NB4 (cell line): ENCODE results near the gene KLK10.

Experiments used
- DNase-seq: peaks from one replicate; pipeline ENCODE4 v3.0.0; 2010; ENCODE audit warnings: low read depth
- H3K4me3 ChIP-seq: one replicate; pipeline ENCODE4 v1.5.1; 2011; ENCODE audit warnings: mild to moderate bottlenecking, low read depth, low read length, moderate library complexity
- MAX ChIP-seq: IDR thresholded peaks from 2 replicates; pipeline ENCODE4 v1.6.1; 2011; ENCODE audit warnings: low read depth, low read length
- MYC ChIP-seq: IDR thresholded peaks from 2 replicates; pipeline ENCODE4 v1.6.1; 2011; ENCODE audit warnings: low read depth, low read length
- POLR2A ChIP-seq: IDR thresholded peaks from 2 replicates; pipeline ENCODE4 v1.6.1; 2011; ENCODE audit warnings: mild to moderate bottlenecking; ENCODE audit not compliant: insufficient read length; ENCODE audit errors: extremely low read depth
- TF ChIP-seq, protein P1 (sequence below): IDR thresholded peaks from one replicate; pipeline ENCODE4 v1.5.1; 2012; ENCODE audit warnings: low read depth, low read length

The KLK10 gene

GRCh38 chr19:51026554-51026831 lies 7.0 kb upstream of the KLK10 start, which contains the start of gene KLK11:
TSS of gene KLK11 (minus strand) at chr19:51026616. CDS start at chr19:51025631, 985 bp downstream.
- TF ChIP-seq, protein P1, sequence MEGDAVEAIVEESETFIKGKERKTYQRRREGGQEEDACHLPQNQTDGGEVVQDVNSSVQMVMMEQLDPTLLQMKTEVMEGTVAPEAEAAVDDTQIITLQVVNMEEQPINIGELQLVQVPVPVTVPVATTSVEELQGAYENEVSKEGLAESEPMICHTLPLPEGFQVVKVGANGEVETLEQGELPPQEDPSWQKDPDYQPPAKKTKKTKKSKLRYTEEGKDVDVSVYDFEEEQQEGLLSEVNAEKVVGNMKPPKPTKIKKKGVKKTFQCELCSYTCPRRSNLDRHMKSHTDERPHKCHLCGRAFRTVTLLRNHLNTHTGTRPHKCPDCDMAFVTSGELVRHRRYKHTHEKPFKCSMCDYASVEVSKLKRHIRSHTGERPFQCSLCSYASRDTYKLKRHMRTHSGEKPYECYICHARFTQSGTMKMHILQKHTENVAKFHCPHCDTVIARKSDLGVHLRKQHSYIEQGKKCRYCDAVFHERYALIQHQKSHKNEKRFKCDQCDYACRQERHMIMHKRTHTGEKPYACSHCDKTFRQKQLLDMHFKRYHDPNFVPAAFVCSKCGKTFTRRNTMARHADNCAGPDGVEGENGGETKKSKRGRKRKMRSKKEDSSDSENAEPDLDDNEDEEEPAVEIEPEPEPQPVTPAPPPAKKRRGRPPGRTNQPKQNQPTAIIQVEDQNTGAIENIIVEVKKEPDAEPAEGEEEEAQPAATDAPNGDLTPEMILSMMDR = no peak
- TF ChIP-seq POLR2A = no peak
- no peak for TF ChIP-seq MYC
- no peak for TF ChIP-seq MAX
- no peak within 1 kb of the TSS for H3K4me3 ChIP-seq
- DNase-seq = no peak

DNA sequence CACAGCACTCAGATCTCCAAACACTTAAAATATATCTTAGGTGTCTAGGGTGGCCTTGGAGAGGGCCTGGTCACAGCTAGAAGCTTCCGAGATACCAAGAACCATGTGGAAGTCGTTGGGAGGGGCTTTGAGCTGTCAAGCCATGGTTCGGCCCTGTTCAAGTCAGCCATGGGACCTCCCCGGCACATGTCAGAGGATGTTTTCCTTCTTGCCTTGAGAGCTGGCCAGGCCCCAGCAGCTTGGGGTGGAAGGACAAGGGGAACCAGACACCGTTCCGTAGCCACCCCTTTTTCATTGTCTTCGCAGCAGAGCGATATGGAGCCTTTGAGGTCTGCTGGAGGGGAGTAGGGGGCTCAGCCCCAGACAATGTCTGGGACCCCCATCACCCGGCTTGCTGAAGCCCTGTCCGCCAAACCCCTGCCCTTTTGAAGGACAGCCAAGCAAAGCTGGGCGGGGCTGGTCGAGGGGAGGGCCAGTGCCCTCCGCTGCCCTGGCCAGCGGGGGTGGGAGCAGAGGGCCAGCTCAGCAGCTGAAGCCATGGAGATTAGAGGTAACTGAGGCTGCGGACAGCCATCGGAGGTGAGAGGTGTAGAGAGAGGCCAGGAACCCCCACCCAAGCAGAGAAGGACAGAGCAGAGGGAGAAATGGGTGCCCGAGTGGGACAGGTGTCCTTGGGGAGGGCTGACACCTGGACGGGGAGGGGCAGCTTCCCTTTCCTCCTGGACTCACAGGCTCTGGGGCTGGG lies 6.5 kb upstream of the KLK10 start:
- DNase-seq = no peak
- no peak overlapping the region for H3K4me3 ChIP-seq
- TF ChIP-seq POLR2A = no peak
- TF ChIP-seq MYC = no peak
- no peak for TF ChIP-seq MAX
- TF ChIP-seq, protein P1 = no peak

DNA sequence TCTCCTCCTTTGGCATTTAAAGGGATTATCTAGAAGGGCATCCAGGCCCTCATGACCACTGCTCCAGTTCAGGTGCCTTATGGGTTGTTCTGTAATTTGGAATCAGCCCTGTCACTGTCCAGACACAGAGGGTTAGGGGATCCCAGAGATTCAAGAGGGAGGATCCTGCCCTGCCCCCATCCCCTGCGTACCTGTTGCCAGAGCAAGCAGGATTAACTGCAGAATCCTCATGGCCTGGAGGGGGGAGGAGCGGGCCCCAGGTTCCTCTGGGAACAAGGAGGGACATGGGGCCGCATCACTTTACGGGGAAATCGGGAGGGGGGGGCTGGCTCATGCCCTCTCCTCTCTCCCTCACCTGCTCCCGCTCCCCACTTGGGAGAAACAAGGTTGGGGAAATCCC lies 5.9 kb upstream of the KLK10 start:
- H3K4me3 ChIP-seq = no peak overlapping the region
- no peak for TF ChIP-seq POLR2A
- TF ChIP-seq, protein P1 = no peak
- no peak for TF ChIP-seq MAX
- no peak for TF ChIP-seq MYC
- DNase-seq = no peak

GRCh38 chr19:51024924-51025323 lies 5.4 kb upstream of the KLK10 start:
- no peak for DNase-seq
- TF ChIP-seq, protein P1 = no peak
- TF ChIP-seq MYC (no peak), MAX (no peak), POLR2A (no peak)
- no peak overlapping the region for H3K4me3 ChIP-seq

DNA sequence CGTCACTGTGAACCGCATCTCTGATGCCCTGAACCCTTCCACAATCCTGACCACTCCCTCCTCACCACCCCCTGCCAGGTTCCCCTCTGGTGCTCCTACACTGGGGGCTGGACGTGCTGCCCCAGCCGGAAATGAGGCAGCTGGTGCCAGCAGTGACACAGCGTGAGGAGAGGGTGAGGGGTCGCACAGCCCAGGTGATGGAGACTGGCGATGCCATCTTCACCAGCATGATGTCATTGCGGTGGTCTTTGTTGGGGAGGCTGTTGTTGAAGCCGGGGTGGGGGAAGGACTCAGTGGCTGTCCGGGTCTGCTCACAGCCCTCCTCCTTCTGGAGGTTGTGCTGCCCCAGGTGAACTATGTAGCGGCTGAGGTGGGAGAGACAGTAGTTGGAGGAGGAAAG lies 4.4 kb upstream of the KLK10 start:
- no peak overlapping the region for H3K4me3 ChIP-seq
- TF ChIP-seq MYC (no peak), POLR2A (no peak), MAX (no peak)
- TF ChIP-seq, protein P1 = no peak
- DNase-seq = no peak
